Measurements from ENCODE around the gene TPSAB1. TPM values are rescaled to one million over a fixed set of nuclear protein-coding genes. Genes with fewer than 3 reads are reported as not detected.
A peak's percentile ranks its signal among the peaks of the same experiment; 100 is the strongest.

The TPSAB1 gene
- total RNA-seq, 1 experiment from 2014 or later, result 22.9 TPM

DNA sequence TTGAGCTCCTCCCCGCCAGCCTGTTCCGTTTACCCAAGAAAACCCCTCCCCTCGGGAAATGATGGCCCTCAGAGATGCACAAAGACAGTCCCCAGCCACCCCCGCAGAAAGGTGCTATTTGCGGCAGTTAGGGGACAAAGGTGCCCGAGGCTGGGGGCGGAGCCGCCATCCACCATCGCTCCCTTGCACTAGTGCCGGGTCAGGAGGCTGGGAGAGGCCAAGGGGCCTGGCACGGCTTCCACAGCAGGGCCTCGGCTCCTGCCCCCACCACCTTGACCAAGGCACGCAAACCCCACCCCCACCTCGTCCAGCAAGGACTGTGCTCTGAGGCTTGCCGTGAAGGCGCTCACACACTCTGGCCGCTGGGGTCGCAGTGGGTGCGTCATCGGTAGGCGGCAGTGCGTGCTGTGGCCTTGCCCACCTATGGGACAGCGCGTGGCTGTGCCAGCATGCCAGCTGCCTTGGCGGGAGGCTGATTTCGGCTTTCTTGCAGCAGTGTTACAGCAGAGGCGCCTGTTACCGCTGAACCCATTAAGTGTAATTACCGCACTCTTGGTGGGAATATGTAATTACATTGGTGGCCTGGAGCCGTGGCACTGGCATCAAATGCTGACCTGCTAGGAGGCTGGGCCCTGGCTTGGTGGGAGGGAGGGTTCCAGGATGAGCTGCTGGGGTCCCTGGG, 47.2 kb upstream of the TPSAB1 start:
- Histone ChIP-seq H3K4me3 (ENCODE audit: low read depth, low read length, poor library complexity, severe bottlenecking) (no peak overlapping the region), H3K4me1 (ENCODE audit: insufficient read depth, low read length, poor library complexity, severe bottlenecking) (peaks cover 10% of the 10 kb centered on the region), H3K27ac (ENCODE audit: low read depth, low read length, poor library complexity, severe bottlenecking) (no peak overlapping the region), H3K36me3 (ENCODE audit: insufficient read depth, low read length, poor library complexity, severe bottlenecking) (no peaks in the 10 kb centered on the region), H3K27me3 (replicated peaks; ENCODE audit: insufficient read depth, low read depth, low read length, poor library complexity) (no peaks in the 10 kb centered on the region), H3K9me3 (ENCODE audit: low read depth, low read length, poor library complexity, severe bottlenecking) (no peaks in the 10 kb centered on the region)
- BruUV-seq (replicated peaks), result no TSS peak
- CTCF ChIA-PET, result interaction anchor here (1.0 kb wide), 1 partner anchor 87 kb away, joined by 3 read pairs; no protein-coding TSS in a partner anchor
- POLR2A ChIA-PET (ENCODE audit: low non-redundant PET), result no interaction called here
- intact Hi-C loops (cut with micrococcal nuclease; ENCODE audit: unreplicated experiment), result no loop called here
- TF ChIP-seq EZH2 (IDR thresholded peaks at IDR 0.05; ENCODE audit: borderline replicate concordance, low read depth, low read length, poor library complexity, severe bottlenecking), result no peak
- peak; percentile 57 for DNase-seq (ENCODE audit: low spot score)

DNA sequence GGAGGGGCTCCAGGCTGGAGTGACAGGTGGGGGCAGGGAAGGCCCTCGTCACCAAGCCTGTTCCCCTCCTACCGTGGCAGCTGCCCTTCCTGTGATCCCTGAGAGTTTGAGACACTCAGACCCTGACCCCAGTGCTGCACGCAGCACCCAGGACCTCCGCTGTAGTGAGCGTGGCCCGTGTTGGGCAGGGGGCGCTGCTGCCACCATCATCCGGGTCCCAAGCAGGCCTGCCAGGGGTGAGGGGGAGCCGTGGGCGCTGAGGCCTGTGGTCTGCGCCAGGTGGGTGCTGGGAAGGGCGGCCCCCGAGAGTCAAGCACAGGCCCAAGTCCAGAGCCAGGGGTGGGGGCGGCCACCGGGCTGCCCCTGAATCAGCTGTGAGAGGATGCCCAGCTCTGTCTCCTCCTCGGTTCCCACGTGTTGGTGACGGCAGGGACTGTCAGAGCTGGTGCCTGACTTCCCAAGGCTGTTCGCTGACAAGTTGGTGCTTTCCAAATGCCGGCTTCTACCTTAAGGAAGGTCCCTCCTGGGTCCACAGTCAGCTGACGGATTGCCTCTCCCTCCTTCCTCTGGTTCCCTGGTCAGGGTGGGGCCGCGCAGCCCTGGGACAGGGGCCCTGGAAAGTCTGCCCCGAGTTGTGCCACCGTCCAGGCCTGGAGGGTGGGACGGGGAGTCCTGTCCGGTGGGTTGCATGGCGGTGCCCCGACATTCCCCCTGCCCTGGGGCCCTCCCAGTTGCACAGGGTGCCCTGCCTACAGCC, 46.5 kb upstream of the TPSAB1 start:
- DNase-seq (ENCODE audit: low spot score), result no peak
- TF ChIP-seq, protein P1, sequence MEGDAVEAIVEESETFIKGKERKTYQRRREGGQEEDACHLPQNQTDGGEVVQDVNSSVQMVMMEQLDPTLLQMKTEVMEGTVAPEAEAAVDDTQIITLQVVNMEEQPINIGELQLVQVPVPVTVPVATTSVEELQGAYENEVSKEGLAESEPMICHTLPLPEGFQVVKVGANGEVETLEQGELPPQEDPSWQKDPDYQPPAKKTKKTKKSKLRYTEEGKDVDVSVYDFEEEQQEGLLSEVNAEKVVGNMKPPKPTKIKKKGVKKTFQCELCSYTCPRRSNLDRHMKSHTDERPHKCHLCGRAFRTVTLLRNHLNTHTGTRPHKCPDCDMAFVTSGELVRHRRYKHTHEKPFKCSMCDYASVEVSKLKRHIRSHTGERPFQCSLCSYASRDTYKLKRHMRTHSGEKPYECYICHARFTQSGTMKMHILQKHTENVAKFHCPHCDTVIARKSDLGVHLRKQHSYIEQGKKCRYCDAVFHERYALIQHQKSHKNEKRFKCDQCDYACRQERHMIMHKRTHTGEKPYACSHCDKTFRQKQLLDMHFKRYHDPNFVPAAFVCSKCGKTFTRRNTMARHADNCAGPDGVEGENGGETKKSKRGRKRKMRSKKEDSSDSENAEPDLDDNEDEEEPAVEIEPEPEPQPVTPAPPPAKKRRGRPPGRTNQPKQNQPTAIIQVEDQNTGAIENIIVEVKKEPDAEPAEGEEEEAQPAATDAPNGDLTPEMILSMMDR (conservative IDR thresholded peaks at IDR 0.05; ENCODE audit: low read depth, low read length), result no peak
- TF ChIP-seq EZH2 (IDR thresholded peaks at IDR 0.05; ENCODE audit: borderline replicate concordance, low read depth, low read length, poor library complexity, severe bottlenecking), result no peak
- intact Hi-C loops (cut with micrococcal nuclease; ENCODE audit: unreplicated experiment), result loop anchor here (1.0 kb wide), 1 partner anchor 88 kb away; no protein-coding TSS in a partner anchor
- Histone ChIP-seq H3K36me3 (ENCODE audit: insufficient read depth, low read length, poor library complexity, severe bottlenecking) (no peaks in the 10 kb centered on the region), H3K9me3 (ENCODE audit: low read depth, low read length, poor library complexity, severe bottlenecking) (no peaks in the 10 kb centered on the region), H3K4me3 (ENCODE audit: low read depth, low read length, poor library complexity, severe bottlenecking) (no peak overlapping the region), H3K27me3 (replicated peaks; ENCODE audit: insufficient read depth, low read depth, low read length, poor library complexity) (no peaks in the 10 kb centered on the region), H3K4me1 (ENCODE audit: insufficient read depth, low read length, poor library complexity, severe bottlenecking) (peaks cover 10% of the 10 kb centered on the region), H3K27ac (ENCODE audit: low read depth, low read length, poor library complexity, severe bottlenecking) (no peak overlapping the region)
- POLR2A ChIA-PET (ENCODE audit: low non-redundant PET), result no interaction called here
- CTCF ChIA-PET, result interaction anchor here (1.0 kb wide), 1 partner anchor 88 kb away, joined by 3 read pairs; no protein-coding TSS in a partner anchor
- no TSS peak for BruUV-seq (replicated peaks)

DNA sequence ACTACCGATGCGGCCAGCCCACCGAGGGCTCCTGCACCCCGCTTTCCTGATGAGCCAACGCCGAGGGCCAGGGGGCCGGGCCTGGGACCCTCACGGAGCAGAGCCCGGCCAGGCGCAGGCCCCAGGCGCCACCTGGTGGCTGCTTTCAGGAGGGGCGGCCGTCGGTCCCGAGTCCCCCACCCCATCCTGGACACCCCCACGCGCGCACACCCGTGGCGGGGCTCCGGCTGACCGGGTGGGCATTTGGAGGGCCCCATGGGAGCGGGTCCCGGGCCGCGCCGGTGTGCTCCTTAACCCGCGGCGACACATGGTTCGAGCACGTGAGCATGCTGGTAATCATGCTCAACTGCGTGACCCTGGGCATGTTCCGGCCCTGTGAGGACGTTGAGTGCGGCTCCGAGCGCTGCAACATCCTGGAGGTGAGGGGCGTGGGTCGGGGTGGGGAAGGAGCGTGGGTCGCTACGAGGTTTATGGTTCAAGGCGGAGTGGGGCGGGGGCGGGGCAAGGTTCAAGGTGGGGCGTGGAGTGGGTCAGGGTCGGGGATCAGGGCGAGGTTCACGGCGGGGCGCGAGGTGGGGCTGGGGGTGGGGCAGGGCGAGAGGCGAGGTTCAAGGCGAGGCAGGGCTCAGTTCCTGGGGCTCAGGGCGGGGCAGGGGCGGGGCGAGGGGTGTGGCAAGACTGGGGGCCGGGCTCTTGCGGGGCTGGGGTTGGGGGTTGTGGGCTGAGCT, 45.7 kb upstream of the TPSAB1 start:
- CTCF ChIA-PET, result interaction anchor here (1.0 kb wide), 1 partner anchor 89 kb away, joined by 3 read pairs; no protein-coding TSS in a partner anchor
- no peak overlapping the region for H3K27ac ChIP-seq (ENCODE audit: low read depth, low read length, poor library complexity, severe bottlenecking)
- BruUV-seq (replicated peaks), result no TSS peak
- peaks cover 10% of the 10 kb centered on the region for H3K4me1 ChIP-seq (ENCODE audit: insufficient read depth, low read length, poor library complexity, severe bottlenecking)
- POLR2A ChIA-PET (ENCODE audit: low non-redundant PET), result no interaction called here
- no peaks in the 10 kb centered on the region for H3K9me3 ChIP-seq (ENCODE audit: low read depth, low read length, poor library complexity, severe bottlenecking)
- H3K4me3 ChIP-seq (ENCODE audit: low read depth, low read length, poor library complexity, severe bottlenecking), result no peak overlapping the region
- TF ChIP-seq, protein P1 (conservative IDR thresholded peaks at IDR 0.05; ENCODE audit: low read depth, low read length), result peak; percentile 88
- no peak for TF ChIP-seq EZH2 (IDR thresholded peaks at IDR 0.05; ENCODE audit: borderline replicate concordance, low read depth, low read length, poor library complexity, severe bottlenecking)
- H3K27me3 ChIP-seq (replicated peaks; ENCODE audit: insufficient read depth, low read depth, low read length, poor library complexity), result no peaks in the 10 kb centered on the region
- no peak for DNase-seq (ENCODE audit: low spot score)
- H3K36me3 ChIP-seq (ENCODE audit: insufficient read depth, low read length, poor library complexity, severe bottlenecking), result no peaks in the 10 kb centered on the region
- intact Hi-C loops (cut with micrococcal nuclease; ENCODE audit: unreplicated experiment), result loop anchor here (1.0 kb wide), 1 partner anchor 89 kb away; no protein-coding TSS in a partner anchor

All from A673 (cell line).